Keratinocyte (primary cell): ENCODE data around the gene CFAP46. TPM values are rescaled to one million over a fixed set of nuclear protein-coding genes. Genes with fewer than 3 reads are reported as not detected.

ENCODE experiments used
- DNase-seq: peaks from one replicate; pipeline ENCODE4 v3.0.0-alpha.2; 2011; ENCODE audit warnings: low read depth, missing footprints, low spot score
- FAIRE-seq: peaks from 2 replicates; lab custom pipeline; 2011; peaks lifted over from hg19 to GRCh38; lab: Jason Lieb, UNC
- H2AFZ ChIP-seq: 2 replicates; pipeline ENCODE4 v1.6.0; 2012; ENCODE audit warnings: low read length, control low read depth, inconsistent platforms; ENCODE audit not compliant: control insufficient read depth
- H3K27ac ChIP-seq: 2 replicates; pipeline ENCODE4 v1.5.1; 2011; ENCODE audit warnings: low read length; ENCODE audit not compliant: control insufficient read depth, insufficient read depth
- H3K27me3 ChIP-seq: 3 replicates; pipeline ENCODE4 v1.6.0; 2011; ENCODE audit warnings: low read length; ENCODE audit not compliant: control insufficient read depth, insufficient read depth; ENCODE audit errors: extremely low read depth
- H3K36me3 ChIP-seq, 2 experiments: 2 replicates in 1 of 2; 3 replicates in 1 of 2; pipeline ENCODE4 v1.5.1; 2011; ENCODE audit warnings: low read length in 2 of 2, mild to moderate bottlenecking in 1 of 2; ENCODE audit not compliant: control insufficient read depth in 2 of 2, insufficient read depth in 2 of 2; ENCODE audit errors: extremely low read depth in 1 of 2
- H3K4me1 ChIP-seq: 3 replicates; pipeline ENCODE4 v1.5.1; 2011; ENCODE audit warnings: low read length; ENCODE audit not compliant: control insufficient read depth, insufficient read depth; ENCODE audit errors: extremely low read depth
- H3K4me2 ChIP-seq: 3 replicates; pipeline ENCODE4 v1.6.0; 2011; ENCODE audit warnings: low read depth, low read length; ENCODE audit not compliant: control insufficient read depth, insufficient read depth; ENCODE audit errors: extremely low read depth
- H3K4me3 ChIP-seq, 3 experiments: fragments of 200-600 bp in 1 of 3; sonication (generic) in 1 of 3; 2 replicates in 2 of 3; 3 replicates in 1 of 3; pipeline ENCODE4 v1.5.1; 2011 to 2016; ENCODE audit warnings: low read length in 3 of 3, mild to moderate bottlenecking in 3 of 3, control low read depth in 2 of 3, inconsistent platforms in 1 of 3, low read depth in 1 of 3, mixed read lengths in 1 of 3, mixed run types in 1 of 3, moderate library complexity in 1 of 3; ENCODE audit not compliant: control insufficient read depth in 2 of 3, insufficient read depth in 2 of 3; ENCODE audit errors: extremely low read depth in 1 of 3
- H3K79me2 ChIP-seq: 2 replicates; pipeline ENCODE4 v1.6.0; 2012; ENCODE audit warnings: low read length; ENCODE audit not compliant: control insufficient read depth, insufficient read depth
- H3K9ac ChIP-seq: 3 replicates; pipeline ENCODE4 v1.6.0; 2011; ENCODE audit warnings: low read length; ENCODE audit not compliant: control insufficient read depth, insufficient read depth; ENCODE audit errors: extremely low read depth
- H3K9me1 ChIP-seq: 3 replicates; pipeline ENCODE4 v1.6.0; 2011; ENCODE audit warnings: low read length; ENCODE audit not compliant: control insufficient read depth, insufficient read depth; ENCODE audit errors: extremely low read depth
- H3K9me3 ChIP-seq: 2 replicates; pipeline ENCODE4 v1.5.1; 2012; ENCODE audit warnings: low read depth, low read length; ENCODE audit not compliant: control insufficient read depth
- H4K20me1 ChIP-seq: 3 replicates; pipeline ENCODE4 v1.6.0; 2011; ENCODE audit warnings: low read length; ENCODE audit not compliant: control insufficient read depth, insufficient read depth; ENCODE audit errors: extremely low read depth
- EZH2 ChIP-seq: IDR thresholded peaks from one replicate; pipeline ENCODE4 v1.6.1; 2012; ENCODE audit warnings: inconsistent platforms, mild to moderate bottlenecking, low read length, moderate library complexity
- dilution Hi-C: fragments of 300-500 bp; cut with MboI; formaldehyde crosslinking; loops from one replicate; pipeline ENCODE4 v1.7.0; 2020; ENCODE audit warnings: low sequenced_read_pairs; ENCODE audit not compliant: extremely low pct_ligation_motif_present
- polyA plus RNA-seq, 5 experiments: library from polyadenylated mRNA; depleted of rRNA in 3 of 5; stranded (reverse) in 3 of 5; stranded (forward) in 1 of 5; unstranded in 1 of 5; fragments of >200 nt; gene quantifications; 1 replicate in 1 of 5; 2 replicates in 3 of 5; 3 replicates in 1 of 5; pipeline versions ENCODE4 v1.2.1 to v1.2.3, GENCODE V29; 2011 to 2012; ENCODE audit warnings: missing spikeins in 2 of 5, low read depth in 1 of 5, low replicate concordance in 1 of 5
- TF ChIP-seq, protein P1 (sequence below), 3 experiments: IDR thresholded peaks in 1 of 3; conservative IDR thresholded peaks in 1 of 3; optimal IDR thresholded peaks in 1 of 3; 2 replicates in 2 of 3; 3 replicates in 1 of 3; pipeline versions ENCODE3 to v1.5.1; 2011; ENCODE audit warnings: low read length in 3 of 3, mild to moderate bottlenecking in 3 of 3, moderate library complexity in 2 of 3, control low read depth in 1 of 3, inconsistent platforms in 1 of 3; ENCODE audit not compliant: insufficient read depth in 2 of 3; ENCODE audit errors: extremely low read depth in 1 of 3

The CFAP46 gene
- polyA plus RNA-seq, 1 donor (not counting 4 experiments of a cell fraction or from before 2014, with no cell fraction given) = 1.00 TPM

- Histone ChIP-seq H3K4me3 (no peak overlapping the region), H3K27me3 (peaks cover 47% of the 10 kb centered on the region), H3K4me1 (no peaks in the 10 kb centered on the region), H3K4me2 (no peak overlapping the region), H3K27ac (no peak overlapping the region), H3K79me2 (no peaks in the 10 kb centered on the region), H3K36me3 (no peaks in the 10 kb centered on the region), H3K9me3 (no peaks in the 10 kb centered on the region), H3K9me1 (no peaks in the 10 kb centered on the region), H3K9ac (no peak overlapping the region), H4K20me1 (no peaks in the 10 kb centered on the region), H2AFZ (no peak overlapping the region)
- no peak for FAIRE-seq
- TF ChIP-seq, protein P1, sequence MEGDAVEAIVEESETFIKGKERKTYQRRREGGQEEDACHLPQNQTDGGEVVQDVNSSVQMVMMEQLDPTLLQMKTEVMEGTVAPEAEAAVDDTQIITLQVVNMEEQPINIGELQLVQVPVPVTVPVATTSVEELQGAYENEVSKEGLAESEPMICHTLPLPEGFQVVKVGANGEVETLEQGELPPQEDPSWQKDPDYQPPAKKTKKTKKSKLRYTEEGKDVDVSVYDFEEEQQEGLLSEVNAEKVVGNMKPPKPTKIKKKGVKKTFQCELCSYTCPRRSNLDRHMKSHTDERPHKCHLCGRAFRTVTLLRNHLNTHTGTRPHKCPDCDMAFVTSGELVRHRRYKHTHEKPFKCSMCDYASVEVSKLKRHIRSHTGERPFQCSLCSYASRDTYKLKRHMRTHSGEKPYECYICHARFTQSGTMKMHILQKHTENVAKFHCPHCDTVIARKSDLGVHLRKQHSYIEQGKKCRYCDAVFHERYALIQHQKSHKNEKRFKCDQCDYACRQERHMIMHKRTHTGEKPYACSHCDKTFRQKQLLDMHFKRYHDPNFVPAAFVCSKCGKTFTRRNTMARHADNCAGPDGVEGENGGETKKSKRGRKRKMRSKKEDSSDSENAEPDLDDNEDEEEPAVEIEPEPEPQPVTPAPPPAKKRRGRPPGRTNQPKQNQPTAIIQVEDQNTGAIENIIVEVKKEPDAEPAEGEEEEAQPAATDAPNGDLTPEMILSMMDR (optimal IDR thresholded peaks at IDR 0.05 in 1 of 3, IDR thresholded peaks at IDR 0.05 in 1 of 3, conservative IDR thresholded peaks at IDR 0.05 in 1 of 3; ENCODE audit: extremely low read depth in 1 of 3, insufficient read depth in 2 of 3, low read length in 3 of 3) = no peak
- TF ChIP-seq EZH2 = peak; percentile 61
- dilution Hi-C loops = no loop called here
- DNase-seq = no peak
These were observed 158.2 kb downstream of the CFAP46 start for GRCh38 chr10:132783940-132784865.

DNA sequence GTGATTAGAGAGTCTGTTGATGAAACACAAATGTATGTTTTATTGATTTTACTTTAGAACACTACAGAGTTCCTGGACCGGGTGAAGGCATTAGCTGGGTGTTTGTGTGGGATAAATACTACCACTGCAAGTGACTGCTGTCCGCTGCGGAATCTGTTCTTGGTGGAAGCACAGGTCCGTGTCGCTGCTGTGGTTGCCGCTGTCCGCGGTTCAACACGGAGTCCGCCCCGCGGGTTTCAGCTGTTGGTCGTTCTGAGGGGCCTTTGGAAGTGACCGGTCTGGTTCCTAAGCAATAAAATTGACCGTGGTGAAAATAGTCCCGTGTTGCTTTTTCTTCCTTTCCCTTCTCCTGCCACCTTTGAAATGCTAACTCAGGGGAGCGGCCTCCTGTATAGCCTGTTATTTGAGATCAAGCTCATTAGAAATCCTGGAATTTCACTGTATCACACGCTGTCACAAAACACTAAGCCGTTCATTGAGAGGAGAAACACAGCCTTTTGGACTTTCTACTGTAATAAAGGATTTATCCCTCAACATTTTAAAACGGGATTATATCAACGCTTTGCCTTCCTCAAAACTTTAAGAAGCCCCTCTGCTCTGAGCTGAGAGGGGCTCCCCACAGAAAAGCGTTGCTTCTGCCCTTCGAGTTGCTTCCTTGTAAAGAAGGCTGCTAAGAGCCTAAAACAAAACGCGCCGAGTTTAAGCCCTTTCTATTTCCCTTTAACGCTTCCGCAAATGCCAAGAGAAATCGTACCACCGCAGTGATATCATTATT, 159.0 kb downstream of the CFAP46 start:
- no peak for FAIRE-seq
- no peak for DNase-seq

More for the DNA sequence above, 159.0 kb downstream of the CFAP46 start:
- Histone ChIP-seq H3K9me1 (no peaks in the 10 kb centered on the region), H3K4me3 (no peak overlapping the region), H2AFZ (no peak overlapping the region), H3K79me2 (no peaks in the 10 kb centered on the region), H4K20me1 (no peaks in the 10 kb centered on the region), H3K27me3 (peaks cover 39% of the 10 kb centered on the region), H3K27ac (no peak overlapping the region), H3K4me1 (no peaks in the 10 kb centered on the region), H3K4me2 (no peak overlapping the region), H3K36me3 (no peaks in the 10 kb centered on the region), H3K9ac (no peak overlapping the region), H3K9me3 (no peaks in the 10 kb centered on the region)
- dilution Hi-C loops = no loop called here
- TF ChIP-seq EZH2 = no peak
- TF ChIP-seq, protein P1 (optimal IDR thresholded peaks at IDR 0.05 in 1 of 3, IDR thresholded peaks at IDR 0.05 in 1 of 3, conservative IDR thresholded peaks at IDR 0.05 in 1 of 3; ENCODE audit: extremely low read depth in 1 of 3, insufficient read depth in 2 of 3, low read length in 3 of 3) = no peak
